CD4-positive, CD25-positive, alpha-beta regulatory T cell (primary cell): ENCODE data around the gene GET4. TPM values are rescaled to one million over a fixed set of nuclear protein-coding genes. Genes with fewer than 3 reads are reported as not detected.

ENCODE experiments used
- ATAC-seq, 2 donors: fragments of 150-1000 bp; cut with Tn5 transposase; one replicate each; pipeline ENCODE4 v1.10.0; 2021; ENCODE audit warnings: low read depth in 2 of 2, moderate number of reproducible peaks in 2 of 2, moderate library complexity in 1 of 2
- DNase-seq, 3 donors: peaks; one replicate each; pipeline versions ENCODE4 v3.0.0 to v3.0.0-alpha.2; 2012 to 2022; ENCODE audit warnings: mixed read lengths in 1 of 3
- H3K27ac ChIP-seq: one replicate; pipeline ENCODE4 v1.7.0; 2013; ENCODE audit warnings: mild to moderate bottlenecking, low read length; ENCODE audit not compliant: insufficient read depth, poor library complexity, severe bottlenecking
- H3K27me3 ChIP-seq: one replicate; pipeline ENCODE4 v1.7.0; 2013; ENCODE audit warnings: low read length; ENCODE audit not compliant: control insufficient read depth, insufficient read depth
- H3K36me3 ChIP-seq: one replicate; pipeline ENCODE4 v1.7.0; 2013; ENCODE audit warnings: mild to moderate bottlenecking, low read length, moderate library complexity; ENCODE audit not compliant: control insufficient read depth, insufficient read depth
- H3K4me1 ChIP-seq: 2 replicates; pipeline ENCODE4 v1.7.0; 2013; ENCODE audit warnings: mild to moderate bottlenecking, low read length; ENCODE audit not compliant: insufficient read depth, control insufficient read depth, poor library complexity, severe bottlenecking
- H3K4me3 ChIP-seq: one replicate; pipeline ENCODE4 v1.7.0; 2013; ENCODE audit warnings: low read depth, mild to moderate bottlenecking, low read length, moderate library complexity
- H3K9me3 ChIP-seq, 2 experiments: 1 replicate in 1 of 2; 2 replicates in 1 of 2; pipeline ENCODE4 v1.7.0; 2013; ENCODE audit warnings: low read length in 2 of 2, mild to moderate bottlenecking in 1 of 2, moderate library complexity in 1 of 2; ENCODE audit not compliant: control insufficient read depth in 2 of 2
- H3K27ac Mint-ChIP-seq, 3 donors: one replicate each; pipeline ENCODE4 v1.8.0; 2020 to 2022; ENCODE audit warnings: mild to moderate bottlenecking in 3 of 3, mixed read lengths in 3 of 3, moderate library complexity in 2 of 3
- H3K27me3 Mint-ChIP-seq: one replicate; pipeline ENCODE4 v1.8.0; 2022; ENCODE audit warnings: mild to moderate bottlenecking, mixed read lengths
- H3K36me3 Mint-ChIP-seq: one replicate; pipeline ENCODE4 v1.8.0; 2020; ENCODE audit warnings: mixed read lengths
- H3K4me1 Mint-ChIP-seq, 4 donors: one replicate each; pipeline ENCODE4 v1.8.0; 2020 to 2022; ENCODE audit warnings: mixed read lengths in 4 of 4, mild to moderate bottlenecking in 1 of 4
- H3K4me3 Mint-ChIP-seq, 4 donors: one replicate each; pipeline ENCODE4 v1.8.0; 2020 to 2022; ENCODE audit warnings: mild to moderate bottlenecking in 4 of 4, mixed read lengths in 4 of 4, moderate library complexity in 3 of 4
- H3K9me3 Mint-ChIP-seq, 7 donors: one replicate each; pipeline ENCODE4 v1.8.0; 2020 to 2022; ENCODE audit warnings: mixed read lengths in 7 of 7, mild to moderate bottlenecking in 3 of 7, moderate library complexity in 2 of 7
- polyA plus RNA-seq, 4 donors: library from polyadenylated mRNA; unstranded; fragments of 300-500 nt; fragmentation: Illumina TruSeq; gene quantifications; one replicate each; pipeline ENCODE4 v1.2.3, GENCODE V29; 2021
- total RNA-seq: library from RNA; stranded (reverse); gene quantifications from one replicate; pipeline ENCODE4 v1.2.3, GENCODE V29; 2022

GET4 gene
- total and polyA plus RNA-seq, 5 donors from 2014 or later: 23.9 to 67.8 (median 28.9) TPM

GRCh38 chr7:945147-945555 is 68.8 kb downstream of the GET4 start:
- no peaks in the 10 kb centered on the region for H3K4me1 ChIP-seq
- no peaks in the 10 kb centered on the region for H3K36me3 Mint-ChIP-seq
- peaks cover 0 to 9% (median 4%) of the 10 kb centered on the region in 4 donors for H3K4me1 Mint-ChIP-seq
- H3K27me3 Mint-ChIP-seq: peaks cover 15% of the 10 kb centered on the region
- ATAC-seq: no peak
- H3K27ac ChIP-seq: no peak overlapping the region
- no peak for DNase-seq
- H3K4me3 ChIP-seq: no peak overlapping the region
- H3K27ac Mint-ChIP-seq: no peak overlapping the region
- no peak overlapping the region for H3K4me3 Mint-ChIP-seq
- H3K36me3 ChIP-seq: no peaks in the 10 kb centered on the region
- peaks cover 0 to 4% (median 1%) of the 10 kb centered on the region in 7 donors for H3K9me3 Mint-ChIP-seq
- peaks cover 0 to 2% of the 10 kb centered on the region in 2 experiments for H3K9me3 ChIP-seq
- H3K27me3 ChIP-seq: peaks cover 2% of the 10 kb centered on the region

DNA sequence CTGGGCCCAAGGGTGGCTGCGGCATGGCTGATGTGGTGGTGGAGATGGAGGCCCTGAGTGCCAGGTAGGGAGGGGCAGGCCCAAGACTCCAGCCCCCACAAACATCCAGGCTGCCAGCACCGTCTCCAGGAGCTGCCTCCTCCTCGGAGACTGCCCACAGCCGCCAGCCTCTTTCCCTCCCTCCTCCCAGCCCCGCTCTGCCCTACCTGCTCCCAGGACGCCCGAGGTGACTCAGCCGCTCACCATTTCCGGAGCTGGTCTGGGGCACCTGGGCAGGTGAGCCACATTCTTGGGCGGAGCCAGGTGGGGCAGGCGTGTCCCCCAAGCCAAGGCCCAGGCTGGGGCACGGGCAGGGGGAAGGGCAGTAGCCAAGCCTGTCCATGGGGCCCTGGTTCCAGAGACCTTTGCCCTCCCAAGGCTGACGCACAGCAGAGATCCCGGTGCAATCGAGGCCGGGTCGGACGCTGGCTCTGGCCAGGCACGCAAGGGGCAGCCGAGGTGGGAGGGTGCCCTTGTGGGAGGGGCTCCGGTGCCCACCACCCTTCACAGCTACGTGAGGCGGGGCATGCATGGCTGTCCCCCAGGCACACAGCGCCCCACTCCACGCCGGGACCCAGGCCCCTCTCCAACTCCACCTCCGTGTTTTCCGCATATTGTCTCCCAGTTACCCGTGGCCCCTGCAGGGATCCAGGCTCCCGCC is 69.4 kb downstream of the GET4 start:
- Histone ChIP-seq H3K27ac (no peak overlapping the region), H3K36me3 (no peaks in the 10 kb centered on the region), H3K4me3 (no peak overlapping the region), H3K9me3 (no peaks in the 10 kb centered on the region), H3K27me3 (peaks cover 2% of the 10 kb centered on the region), H3K4me1 (no peaks in the 10 kb centered on the region)
- Mint-ChIP-seq H3K4me3 (no peak overlapping the region), H3K27me3 (peaks cover 19% of the 10 kb centered on the region), H3K9me3 (peaks cover 0 to 3% (median under 1%) of the 10 kb centered on the region in 7 donors), H3K4me1 (peaks cover 0 to 9% (median 3%) of the 10 kb centered on the region in 4 donors), H3K36me3 (no peaks in the 10 kb centered on the region), H3K27ac (no peak overlapping the region)
- DNase-seq (no peak), ATAC-seq (no peak)

Other genes with a start within 250 kb of the GET4 start
- gene DNAAF5, start 149.9 kb upstream of the GET4 start, total RNA-seq: 11.9 TPM
- gene DNAAF5, start 149.9 kb upstream of the GET4 start, polyA plus RNA-seq: 1 to 10 TPM in 3 of 4 donors, under 1 TPM in 1; 0.84 to 3.2 (median 2.0) TPM
- gene PRKAR1B, start 149.3 kb upstream of the GET4 start, total RNA-seq: 12.5 TPM
- gene PRKAR1B, start 149.3 kb upstream of the GET4 start, polyA plus RNA-seq: 1 to 10 TPM; 4.9 to 7.0 (median 6.2) TPM
- 90.0 TPM for gene SUN1, start 44.1 kb upstream of the GET4 start, total RNA-seq
- 10 to 100 TPM; 46.8 to 56.1 (median 53.7) TPM for gene SUN1, start 44.1 kb upstream of the GET4 start, polyA plus RNA-seq
- 5.5 TPM for gene ADAP1, start 78.1 kb downstream of the GET4 start, total RNA-seq
- gene ADAP1, start 78.1 kb downstream of the GET4 start, polyA plus RNA-seq: 1 to 10 TPM; 2.9 to 8.8 (median 6.2) TPM
- gene COX19, start 99.0 kb downstream of the GET4 start, total RNA-seq: 36.8 TPM
- gene COX19, start 99.0 kb downstream of the GET4 start, polyA plus RNA-seq: 10 to 100 TPM; 18.3 to 30.4 (median 24.8) TPM
- not detected for gene CYP2W1, start 106.6 kb downstream of the GET4 start, total RNA-seq
- gene CYP2W1, start 106.6 kb downstream of the GET4 start, polyA plus RNA-seq: not detected
- gene GPR146, start 168.0 kb downstream of the GET4 start, total RNA-seq: 21.5 TPM
- gene GPR146, start 168.0 kb downstream of the GET4 start, polyA plus RNA-seq: 10 to 100 TPM; 14.1 to 26.4 (median 19.4) TPM
- gene GPER1, start 211.6 kb downstream of the GET4 start, total RNA-seq: not detected
- under 1 TPM in 1 of 4 donors, not detected in 3; 0.10 TPM for gene GPER1, start 211.6 kb downstream of the GET4 start, polyA plus RNA-seq